GM12878 (cell line): ENCODE measurements around the gene CPEB3. TPM values are rescaled to one million over a fixed set of nuclear protein-coding genes. Genes with fewer than 3 reads are reported as not detected.

Experiments used
- CBX3 ChIP-seq: fragments of 200-600 bp; sonication (generic); IDR thresholded peaks from 2 replicates; pipeline ENCODE4 v1.6.1; 2016; ENCODE audit warnings: low read depth, borderline replicate concordance
- CREB1 ChIP-seq: IDR thresholded peaks from 2 replicates; pipeline ENCODE4 v1.6.1; 2012; ENCODE audit warnings: low read depth, mild to moderate bottlenecking, inconsistent platforms
- FOS ChIP-seq: IDR thresholded peaks from 3 replicates; pipeline ENCODE4 v1.6.1; 2011; ENCODE audit warnings: borderline replicate concordance; ENCODE audit not compliant: insufficient read length; ENCODE audit errors: extremely low read depth
- FOXM1 ChIP-seq: IDR thresholded peaks from 2 replicates; pipeline ENCODE4 v1.6.1; 2012; ENCODE audit warnings: low read depth, mild to moderate bottlenecking, inconsistent platforms, low read length, moderate library complexity
- HSF1 ChIP-seq: fragments of 150-350 bp; IDR thresholded peaks from 2 replicates; pipeline ENCODE4 v1.6.1; 2014; ENCODE audit warnings: mild to moderate bottlenecking, low read depth, low read length
- JUND ChIP-seq: IDR thresholded peaks from 2 replicates; pipeline ENCODE4 v1.6.1; 2012; ENCODE audit warnings: low read depth, mild to moderate bottlenecking, low read length, improper control_type of control experiment, moderate library complexity
- KDM1A ChIP-seq: fragments of 200-600 bp; sonication (generic); IDR thresholded peaks from 2 replicates; pipeline ENCODE4 v1.6.1; 2016; ENCODE audit warnings: borderline replicate concordance
- KLF5 ChIP-seq: fragments of 450-650 bp; IDR thresholded peaks from 2 replicates; pipeline ENCODE4 v1.6.1; 2014; ENCODE audit warnings: mild to moderate bottlenecking; ENCODE audit not compliant: partially characterized antibody
- MEF2B ChIP-seq: fragments of 450-650 bp; IDR thresholded peaks from 2 replicates; pipeline ENCODE4 v1.6.1; 2018; ENCODE audit warnings: mild to moderate bottlenecking, moderate library complexity; ENCODE audit not compliant: partially characterized antibody, poor library complexity, severe bottlenecking
- MTA2 ChIP-seq: fragments of 450-650 bp; IDR thresholded peaks from 2 replicates; pipeline ENCODE4 v1.6.1; 2016; ENCODE audit warnings: low read depth, mild to moderate bottlenecking, moderate library complexity
- PKNOX1 ChIP-seq: fragments of 450-650 bp; IDR thresholded peaks from 2 replicates; pipeline ENCODE4 v1.6.1; 2016; ENCODE audit warnings: mild to moderate bottlenecking
- PML ChIP-seq: IDR thresholded peaks from 2 replicates; pipeline ENCODE4 v1.6.1; 2012; ENCODE audit warnings: low read length, inconsistent platforms
- PRDM15 ChIP-seq: fragments of 450-650 bp; formaldehyde crosslinking; IDR thresholded peaks from 2 replicates; pipeline ENCODE4 v1.4.0; 2020; ENCODE audit warnings: mild to moderate bottlenecking, moderate library complexity
- RB1 ChIP-seq: fragments of 450-650 bp; formaldehyde crosslinking; IDR thresholded peaks from 2 replicates; pipeline ENCODE4 v1.6.1; 2017; ENCODE audit warnings: mild to moderate bottlenecking, borderline replicate concordance
- RCOR1 ChIP-seq: conservative IDR thresholded peaks from 2 replicates; pipeline ENCODE4 v1.6.1; 2012; ENCODE audit warnings: low read depth, low read length, improper control_type of control experiment
- RUNX3 ChIP-seq: IDR thresholded peaks from 2 replicates; pipeline ENCODE4 v1.6.1; 2012; ENCODE audit warnings: low read length, inconsistent platforms
- TAF1 ChIP-seq: IDR thresholded peaks from 2 replicates; pipeline ENCODE4 v1.6.1; 2011; ENCODE audit warnings: mild to moderate bottlenecking, low read depth, low read length, borderline replicate concordance
- ZNF384 ChIP-seq: IDR thresholded peaks from 2 replicates; pipeline ENCODE4 v1.6.1; 2012; ENCODE audit warnings: low read depth, mild to moderate bottlenecking, low read length, improper control_type of control experiment, borderline replicate concordance
- polyA plus RNA-seq, 11 experiments: library from polyadenylated mRNA; depleted of rRNA in 4 of 11; unstranded in 6 of 11; stranded (reverse) in 5 of 11; fragments of >200 nt; fragmentation: Nextera tagmentation in 4 of 11; fragmentation: Illumina TruSeq in 1 of 11; extraction: Ambion mirVana in 4 of 11; extraction: Trizol in 1 of 11; gene quantifications; 1 replicate in 1 of 11; 2 replicates in 10 of 11; pipeline versions ENCODE4 v1.2.1 to v1.2.3, GENCODE V29; 2011 to 2016; ENCODE audit warnings: inconsistent platforms in 2 of 11, missing spikeins in 2 of 11, low read depth in 1 of 11
- total RNA-seq, 4 experiments: library from RNA; depleted of rRNA in 3 of 4; stranded (reverse); fragments of >200 nt in 3 of 4; fragmentation: Illumina TruSeq in 1 of 4; extraction: Trizol in 1 of 4; gene quantifications; 2 replicates each; pipeline versions ENCODE4 v1.2.1 to v1.2.3, GENCODE V29; 2013 to 2021
- TF ChIP-seq, protein P1 (sequence below): fragments of 450-650 bp; IDR thresholded peaks from 2 replicates; pipeline ENCODE4 v1.6.1; 2014; ENCODE audit warnings: mild to moderate bottlenecking
- TF ChIP-seq, protein P2 (sequence below): fragments of 450-650 bp; IDR thresholded peaks from 2 replicates; pipeline ENCODE4 v1.6.1; 2017; ENCODE audit warnings: low read depth, mild to moderate bottlenecking, moderate library complexity
- TF ChIP-seq, protein P3 (sequence below): IDR thresholded peaks from 2 replicates; pipeline ENCODE4 v1.6.1; 2011; ENCODE audit warnings: low read depth, mild to moderate bottlenecking, low read length, moderate library complexity, borderline replicate concordance; ENCODE audit errors: extremely low read depth

Gene CPEB3
- total and polyA plus RNA-seq, 10 of the 15 experiments (the other 5 are each of a cell fraction or from before 2014, with no cell fraction given) = 0.50 to 2.3 (median 1.2) TPM

GRCh38 chr10:92242910-92243671 lies 47.8 kb downstream of the CPEB3 start (continued):
- TF ChIP-seq CBX3 (no peak), FOS (no peak), PRDM15 (CRISPR knock-in tag) (no peak), HSF1 (no peak), KDM1A (no peak), PML (no peak), RCOR1 (no peak), FOXM1 (no peak), MEF2B (no peak), MTA2 (no peak), KLF5 (peak; percentile 84), ZNF384 (no peak), RB1 (no peak), CREB1 (no peak), PKNOX1 (no peak), TAF1 (no peak), JUND (peak; percentile 18; the same call in 1 of the 2 replicates), RUNX3 (no peak)
- TF ChIP-seq, protein P1, sequence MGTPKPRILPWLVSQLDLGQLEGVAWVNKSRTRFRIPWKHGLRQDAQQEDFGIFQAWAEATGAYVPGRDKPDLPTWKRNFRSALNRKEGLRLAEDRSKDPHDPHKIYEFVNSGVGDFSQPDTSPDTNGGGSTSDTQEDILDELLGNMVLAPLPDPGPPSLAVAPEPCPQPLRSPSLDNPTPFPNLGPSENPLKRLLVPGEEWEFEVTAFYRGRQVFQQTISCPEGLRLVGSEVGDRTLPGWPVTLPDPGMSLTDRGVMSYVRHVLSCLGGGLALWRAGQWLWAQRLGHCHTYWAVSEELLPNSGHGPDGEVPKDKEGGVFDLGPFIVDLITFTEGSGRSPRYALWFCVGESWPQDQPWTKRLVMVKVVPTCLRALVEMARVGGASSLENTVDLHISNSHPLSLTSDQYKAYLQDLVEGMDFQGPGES = no peak
- TF ChIP-seq, protein P2, sequence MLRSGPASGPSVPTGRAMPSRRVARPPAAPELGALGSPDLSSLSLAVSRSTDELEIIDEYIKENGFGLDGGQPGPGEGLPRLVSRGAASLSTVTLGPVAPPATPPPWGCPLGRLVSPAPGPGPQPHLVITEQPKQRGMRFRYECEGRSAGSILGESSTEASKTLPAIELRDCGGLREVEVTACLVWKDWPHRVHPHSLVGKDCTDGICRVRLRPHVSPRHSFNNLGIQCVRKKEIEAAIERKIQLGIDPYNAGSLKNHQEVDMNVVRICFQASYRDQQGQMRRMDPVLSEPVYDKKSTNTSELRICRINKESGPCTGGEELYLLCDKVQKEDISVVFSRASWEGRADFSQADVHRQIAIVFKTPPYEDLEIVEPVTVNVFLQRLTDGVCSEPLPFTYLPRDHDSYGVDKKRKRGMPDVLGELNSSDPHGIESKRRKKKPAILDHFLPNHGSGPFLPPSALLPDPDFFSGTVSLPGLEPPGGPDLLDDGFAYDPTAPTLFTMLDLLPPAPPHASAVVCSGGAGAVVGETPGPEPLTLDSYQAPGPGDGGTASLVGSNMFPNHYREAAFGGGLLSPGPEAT = peak; percentile 55; the same call in 1 of the 2 replicates
- TF ChIP-seq, protein P3, sequence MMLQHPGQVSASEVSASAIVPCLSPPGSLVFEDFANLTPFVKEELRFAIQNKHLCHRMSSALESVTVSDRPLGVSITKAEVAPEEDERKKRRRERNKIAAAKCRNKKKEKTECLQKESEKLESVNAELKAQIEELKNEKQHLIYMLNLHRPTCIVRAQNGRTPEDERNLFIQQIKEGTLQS = no peak
